SK-N-SH (cell line): ENCODE results near the gene NDUFS7. TPM values are rescaled to one million over a fixed set of nuclear protein-coding genes. Genes with fewer than 3 reads are reported as not detected.

Source experiments
- CTCF ChIA-PET: fragments of 300-600, 350-600 bp; formaldehyde crosslinking; extraction: SDS; loops from one replicate; lab custom pipeline; 2021; lab: Yijun Ruan, JAX
- POLR2A ChIA-PET: fragments of 350-600 bp; sonication (Branson Sonifier 250); formaldehyde crosslinking; extraction: SDS; loops from one replicate; lab custom pipeline; 2020; ENCODE audit warnings: antibody characterized with exemption, inconsistent platforms; lab: Yijun Ruan, JAX
- DNase-seq: peaks from one replicate; pipeline ENCODE4 v3.0.0; 2012
- H2AFZ ChIP-seq: fragments of 200-600 bp; sonication (generic); 2 replicates; pipeline ENCODE4 v1.8.1; 2016; ENCODE audit warnings: antibody characterized with exemption, mild to moderate bottlenecking, low read depth
- H3F3A ChIP-seq: fragments of 200-600 bp; sonication (generic); replicated peaks from 2 replicates; pipeline ENCODE3; 2016; ENCODE audit warnings: antibody characterized with exemption, mild to moderate bottlenecking; ENCODE audit not compliant: insufficient read depth
- H3K27ac ChIP-seq, 2 experiments: fragments of 200-500 bp in 1 of 2; fragments of 200-600 bp in 1 of 2; sonication (Bioruptor generic) in 1 of 2; sonication (generic), shearing (Covaris generic) in 1 of 2; 2 replicates each; pipeline versions ENCODE4 v1.5.1 to v1.6.1; 2014 to 2016; ENCODE audit warnings: low read depth in 2 of 2, inconsistent platforms in 1 of 2, low read length in 1 of 2, mild to moderate bottlenecking in 1 of 2, mixed read lengths in 1 of 2
- H3K27me3 ChIP-seq: fragments of 200-600 bp; sonication (generic), shearing (Covaris generic); 2 replicates; pipeline ENCODE4 v1.6.1; 2016; ENCODE audit warnings: mixed run types; ENCODE audit not compliant: insufficient read depth
- H3K36me3 ChIP-seq, 2 experiments: fragments of 200-500 bp in 1 of 2; fragments of 200-600 bp in 1 of 2; sonication (Bioruptor generic) in 1 of 2; sonication (generic) in 1 of 2; replicated peaks in 1 of 2; 2 replicates each; pipeline versions ENCODE3 to v1.5.1; 2014 to 2016; ENCODE audit warnings: low read length in 1 of 2, mild to moderate bottlenecking in 1 of 2; ENCODE audit not compliant: insufficient read depth in 2 of 2, control insufficient read depth in 1 of 2
- H3K4me1 ChIP-seq, 2 experiments: fragments of 200-500 bp in 1 of 2; fragments of 200-600 bp in 1 of 2; sonication (Bioruptor generic) in 1 of 2; sonication (generic), shearing (Covaris generic) in 1 of 2; 2 replicates each; pipeline versions ENCODE4 v1.5.1 to v1.6.1; 2014 to 2016; ENCODE audit warnings: low read depth in 1 of 2, low read length in 1 of 2, mixed run types in 1 of 2; ENCODE audit not compliant: insufficient read depth in 2 of 2, control insufficient read depth in 1 of 2
- H3K4me2 ChIP-seq: fragments of 200-600 bp; sonication (generic), shearing (Covaris generic); 2 replicates; pipeline ENCODE4 v1.6.1; 2017; ENCODE audit warnings: mixed run types
- H3K4me3 ChIP-seq, 2 experiments: fragments of 200-500 bp in 1 of 2; fragments of 200-600 bp in 1 of 2; sonication (Bioruptor generic) in 1 of 2; sonication (generic), shearing (Covaris generic) in 1 of 2; 2 replicates each; pipeline versions ENCODE4 v1.5.1 to v1.8.1; 2014 to 2016; ENCODE audit warnings: low read depth in 2 of 2, inconsistent platforms in 1 of 2, low read length in 1 of 2, mild to moderate bottlenecking in 1 of 2, mixed read lengths in 1 of 2, moderate library complexity in 1 of 2
- H3K79me2 ChIP-seq: fragments of 200-600 bp; sonication (generic); 2 replicates; pipeline ENCODE4 v1.8.1; 2017; ENCODE audit warnings: mild to moderate bottlenecking; ENCODE audit not compliant: insufficient read depth
- H3K9ac ChIP-seq: fragments of 200-600 bp; sonication (generic); 2 replicates; pipeline ENCODE4 v1.6.1; 2017; ENCODE audit warnings: mixed run types
- H3K9me2 ChIP-seq: fragments of 200-600 bp; sonication (generic); 2 replicates; pipeline ENCODE4 v1.6.1; 2017; ENCODE audit warnings: mixed run types
- H3K9me3 ChIP-seq: fragments of 200-600 bp; sonication (generic); 2 replicates; pipeline ENCODE4 v1.6.1; 2017; ENCODE audit warnings: mixed run types, mild to moderate bottlenecking, moderate library complexity
- H4K20me1 ChIP-seq: fragments of 200-600 bp; sonication (generic); 2 replicates; pipeline ENCODE4 v1.6.1; 2017; ENCODE audit warnings: mild to moderate bottlenecking, mixed run types; ENCODE audit not compliant: insufficient read depth
- ELF1 ChIP-seq: IDR thresholded peaks from 2 replicates; pipeline ENCODE4 v1.4.0; 2012
- EP300 ChIP-seq, 2 experiments: IDR thresholded peaks; 2 replicates each; pipeline versions ENCODE4 v1.4.0 to v1.6.1; 2012; ENCODE audit warnings: borderline replicate concordance in 1 of 2, low read depth in 1 of 2, low read length in 1 of 2
- FOXM1 ChIP-seq: IDR thresholded peaks from 2 replicates; pipeline ENCODE4 v1.4.0; 2012; ENCODE audit warnings: low read depth, mild to moderate bottlenecking
- GABPA ChIP-seq: IDR thresholded peaks from 2 replicates; pipeline ENCODE4 v1.4.0; 2012; ENCODE audit warnings: low read depth, mild to moderate bottlenecking
- MEF2A ChIP-seq: IDR thresholded peaks from 2 replicates; pipeline ENCODE4 v1.4.0; 2012; ENCODE audit warnings: low read depth, borderline replicate concordance
- MXI1 ChIP-seq: IDR thresholded peaks from 2 replicates; pipeline ENCODE4 v1.6.1; 2012; ENCODE audit warnings: mild to moderate bottlenecking, low read depth, low read length, improper control_type of control experiment
- NFIC ChIP-seq: IDR thresholded peaks from 2 replicates; pipeline ENCODE4 v1.4.0; 2012; ENCODE audit warnings: borderline replicate concordance
- POLR2AphosphoS5 ChIP-seq: IDR thresholded peaks from 2 replicates; pipeline ENCODE4 v1.6.1; 2012; ENCODE audit warnings: low read depth, low read length
- RAD21 ChIP-seq: IDR thresholded peaks from 2 replicates; pipeline ENCODE4 v1.6.1; 2012; ENCODE audit warnings: mild to moderate bottlenecking, low read length
- RCOR1 ChIP-seq: fragments of 150-350 bp; IDR thresholded peaks from 2 replicates; pipeline ENCODE4 v1.6.1; 2017; ENCODE audit warnings: antibody characterized with exemption, low read length
- REST ChIP-seq: IDR thresholded peaks from 2 replicates; pipeline ENCODE4 v1.6.1; 2012; ENCODE audit warnings: mild to moderate bottlenecking, low read depth, low read length, moderate library complexity
- SIN3A ChIP-seq: IDR thresholded peaks from 2 replicates; pipeline ENCODE4 v1.6.1; 2012; ENCODE audit warnings: low read depth, mild to moderate bottlenecking, low read length, moderate library complexity, borderline replicate concordance
- SMC3 ChIP-seq: IDR thresholded peaks from 2 replicates; pipeline ENCODE4 v1.6.1; 2012; ENCODE audit warnings: low read depth, low read length, improper control_type of control experiment
- TCF12 ChIP-seq: IDR thresholded peaks from 2 replicates; pipeline ENCODE4 v1.4.0; 2012
- YY1 ChIP-seq: IDR thresholded peaks from 2 replicates; pipeline ENCODE4 v1.4.0; 2012; ENCODE audit warnings: low read depth, mild to moderate bottlenecking
- WGBS: methylation state at CpG from one replicate; pipeline ENCODE4 v1.1.6; 2017; ENCODE audit warnings: low lambda C conversion rate; 5-methylcytosine and 5-hydroxymethylcytosine counted together
- polyA plus RNA-seq, 3 experiments: library from polyadenylated mRNA; depleted of rRNA; stranded (reverse); fragments of >200 nt; gene quantifications; 2 replicates each; pipeline ENCODE4 v1.2.3, GENCODE V29; 2012
- TF ChIP-seq, protein P1 (sequence below): IDR thresholded peaks from 2 replicates; pipeline ENCODE4 v1.4.0; 2012; ENCODE audit warnings: low read depth, borderline replicate concordance
- TF ChIP-seq, protein P2 (sequence below): fragments of 150-350 bp; IDR thresholded peaks from 2 replicates; pipeline ENCODE4 v1.6.1; 2017; ENCODE audit warnings: antibody characterized with exemption, low read length, low read depth, borderline replicate concordance
- TF ChIP-seq, protein P3 (sequence below): IDR thresholded peaks from 2 replicates; pipeline ENCODE4 v1.4.0; 2012; ENCODE audit warnings: low read depth
- TF ChIP-seq, protein P4 (sequence below): IDR thresholded peaks from 2 replicates; pipeline ENCODE4 v1.4.0; 2012; ENCODE audit warnings: low read depth, borderline replicate concordance

Gene NDUFS7
- polyA plus RNA-seq, 1 of the 3 experiments (the other 2 are of a cell fraction), result 66.4 TPM

DNA sequence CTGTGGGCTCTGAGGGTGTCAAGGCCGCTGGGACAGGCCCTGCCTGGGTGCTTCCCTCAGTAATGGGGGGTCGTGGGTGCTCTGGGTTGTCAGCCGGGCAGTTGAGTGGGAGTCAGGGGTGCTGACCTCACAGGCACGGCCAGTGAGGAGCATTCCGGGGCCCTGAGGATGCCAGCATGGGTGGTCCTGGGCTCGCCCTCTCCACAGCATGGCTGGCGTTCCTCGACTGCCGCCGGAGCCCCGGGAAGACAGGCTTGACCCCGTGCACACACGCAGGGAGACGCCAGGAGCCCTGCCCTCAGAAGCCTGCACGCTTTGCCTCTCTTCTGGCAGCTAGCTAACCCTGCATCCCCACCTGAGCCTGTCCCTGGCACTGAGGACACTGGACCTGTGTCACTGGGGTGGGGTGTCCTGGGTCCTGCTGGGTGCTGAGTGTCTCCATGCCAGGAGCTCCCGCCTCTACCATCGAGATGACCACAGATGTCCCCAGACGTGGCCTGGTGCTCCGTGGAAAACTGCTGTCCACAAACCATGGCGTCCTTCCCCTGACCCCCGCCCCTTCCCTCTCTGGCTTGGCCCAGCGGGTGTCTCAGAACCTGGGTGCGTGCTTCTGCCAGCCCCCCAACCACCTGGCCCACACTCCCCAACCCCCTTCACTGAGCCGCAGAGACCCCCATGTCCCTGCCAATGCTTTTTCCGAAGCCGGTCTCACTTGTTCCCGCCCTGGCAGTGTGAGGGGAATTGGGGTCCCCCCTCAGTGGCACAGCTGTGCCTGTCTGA is 4.4 kb upstream of the NDUFS7 start:
- POLR2A ChIA-PET, result interaction anchor here (0.6 kb wide), 1 partner anchor 110 kb away, joined by 3 read pairs; the partner anchor contains the start of gene CIRBP
- no peaks in the 10 kb centered on the region for H3K9me2 ChIP-seq
- H3K9ac ChIP-seq, result no peak overlapping the region
- H3K79me2 ChIP-seq, result peaks cover 3% of the 10 kb centered on the region; the same call in 1 of the 2 replicates
- no peak overlapping the region for H3K4me3 ChIP-seq
- H3K4me2 ChIP-seq, result no peak overlapping the region
- H3K9me3 ChIP-seq, result no peaks in the 10 kb centered on the region
- 89% methylated on average over 10 of the region's 27 CpGs for WGBS
- no peak overlapping the region for H3K27ac ChIP-seq
- H2AFZ ChIP-seq, result no peak overlapping the region
- CTCF ChIA-PET, result interaction anchor here (1.1 to 5.0 kb wide), 3 partner anchors 63 to 135 kb away, joined by 3 to 34 read pairs (median 3); no protein-coding TSS in a partner anchor
- no peaks in the 10 kb centered on the region for H3K27me3 ChIP-seq
- peaks cover 0 to 7% of the 10 kb centered on the region in 2 experiments; a peak in 1 of 4 replicates for H3K4me1 ChIP-seq
- peaks cover 0 to 4% of the 10 kb centered on the region in 2 experiments for H3K36me3 ChIP-seq
- TF ChIP-seq FOXM1, result no peak
- no peak for TF ChIP-seq YY1
- TF ChIP-seq EP300 (IDR thresholded peaks at IDR 0.05; ENCODE audit: borderline replicate concordance in 1 of 2, low read depth in 1 of 2, low read length in 1 of 2), result no peak
- TF ChIP-seq, protein P1, sequence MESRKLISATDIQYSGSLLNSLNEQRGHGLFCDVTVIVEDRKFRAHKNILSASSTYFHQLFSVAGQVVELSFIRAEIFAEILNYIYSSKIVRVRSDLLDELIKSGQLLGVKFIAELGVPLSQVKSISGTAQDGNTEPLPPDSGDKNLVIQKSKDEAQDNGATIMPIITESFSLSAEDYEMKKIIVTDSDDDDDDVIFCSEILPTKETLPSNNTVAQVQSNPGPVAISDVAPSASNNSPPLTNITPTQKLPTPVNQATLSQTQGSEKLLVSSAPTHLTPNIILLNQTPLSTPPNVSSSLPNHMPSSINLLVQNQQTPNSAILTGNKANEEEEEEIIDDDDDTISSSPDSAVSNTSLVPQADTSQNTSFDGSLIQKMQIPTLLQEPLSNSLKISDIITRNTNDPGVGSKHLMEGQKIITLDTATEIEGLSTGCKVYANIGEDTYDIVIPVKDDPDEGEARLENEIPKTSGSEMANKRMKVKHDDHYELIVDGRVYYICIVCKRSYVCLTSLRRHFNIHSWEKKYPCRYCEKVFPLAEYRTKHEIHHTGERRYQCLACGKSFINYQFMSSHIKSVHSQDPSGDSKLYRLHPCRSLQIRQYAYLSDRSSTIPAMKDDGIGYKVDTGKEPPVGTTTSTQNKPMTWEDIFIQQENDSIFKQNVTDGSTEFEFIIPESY, result no peak
- TF ChIP-seq, protein P2, sequence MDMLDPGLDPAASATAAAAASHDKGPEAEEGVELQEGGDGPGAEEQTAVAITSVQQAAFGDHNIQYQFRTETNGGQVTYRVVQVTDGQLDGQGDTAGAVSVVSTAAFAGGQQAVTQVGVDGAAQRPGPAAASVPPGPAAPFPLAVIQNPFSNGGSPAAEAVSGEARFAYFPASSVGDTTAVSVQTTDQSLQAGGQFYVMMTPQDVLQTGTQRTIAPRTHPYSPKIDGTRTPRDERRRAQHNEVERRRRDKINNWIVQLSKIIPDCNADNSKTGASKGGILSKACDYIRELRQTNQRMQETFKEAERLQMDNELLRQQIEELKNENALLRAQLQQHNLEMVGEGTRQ, result no peak
- no peak for TF ChIP-seq REST
- no peak for TF ChIP-seq NFIC
- no peak for TF ChIP-seq MEF2A
- TF ChIP-seq MXI1, result no peak
- no peak for TF ChIP-seq TCF12
- no peak for TF ChIP-seq POLR2AphosphoS5
- no peak for TF ChIP-seq SIN3A
- TF ChIP-seq, protein P3, sequence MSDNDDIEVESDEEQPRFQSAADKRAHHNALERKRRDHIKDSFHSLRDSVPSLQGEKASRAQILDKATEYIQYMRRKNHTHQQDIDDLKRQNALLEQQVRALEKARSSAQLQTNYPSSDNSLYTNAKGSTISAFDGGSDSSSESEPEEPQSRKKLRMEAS, result no peak
- TF ChIP-seq, protein P4, sequence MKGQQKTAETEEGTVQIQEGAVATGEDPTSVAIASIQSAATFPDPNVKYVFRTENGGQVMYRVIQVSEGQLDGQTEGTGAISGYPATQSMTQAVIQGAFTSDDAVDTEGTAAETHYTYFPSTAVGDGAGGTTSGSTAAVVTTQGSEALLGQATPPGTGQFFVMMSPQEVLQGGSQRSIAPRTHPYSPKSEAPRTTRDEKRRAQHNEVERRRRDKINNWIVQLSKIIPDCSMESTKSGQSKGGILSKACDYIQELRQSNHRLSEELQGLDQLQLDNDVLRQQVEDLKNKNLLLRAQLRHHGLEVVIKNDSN, result no peak
- TF ChIP-seq SMC3, result no peak
- TF ChIP-seq RCOR1, result no peak
- TF ChIP-seq ELF1, result no peak
- no peak for TF ChIP-seq RAD21
- TF ChIP-seq GABPA, result no peak
- DNase-seq, result no peak
- H4K20me1 ChIP-seq, result no peaks in the 10 kb centered on the region
- H3F3A ChIP-seq, result peaks cover 10% of the 10 kb centered on the region
